Measurements from ENCODE around the gene USP3.

DNA sequence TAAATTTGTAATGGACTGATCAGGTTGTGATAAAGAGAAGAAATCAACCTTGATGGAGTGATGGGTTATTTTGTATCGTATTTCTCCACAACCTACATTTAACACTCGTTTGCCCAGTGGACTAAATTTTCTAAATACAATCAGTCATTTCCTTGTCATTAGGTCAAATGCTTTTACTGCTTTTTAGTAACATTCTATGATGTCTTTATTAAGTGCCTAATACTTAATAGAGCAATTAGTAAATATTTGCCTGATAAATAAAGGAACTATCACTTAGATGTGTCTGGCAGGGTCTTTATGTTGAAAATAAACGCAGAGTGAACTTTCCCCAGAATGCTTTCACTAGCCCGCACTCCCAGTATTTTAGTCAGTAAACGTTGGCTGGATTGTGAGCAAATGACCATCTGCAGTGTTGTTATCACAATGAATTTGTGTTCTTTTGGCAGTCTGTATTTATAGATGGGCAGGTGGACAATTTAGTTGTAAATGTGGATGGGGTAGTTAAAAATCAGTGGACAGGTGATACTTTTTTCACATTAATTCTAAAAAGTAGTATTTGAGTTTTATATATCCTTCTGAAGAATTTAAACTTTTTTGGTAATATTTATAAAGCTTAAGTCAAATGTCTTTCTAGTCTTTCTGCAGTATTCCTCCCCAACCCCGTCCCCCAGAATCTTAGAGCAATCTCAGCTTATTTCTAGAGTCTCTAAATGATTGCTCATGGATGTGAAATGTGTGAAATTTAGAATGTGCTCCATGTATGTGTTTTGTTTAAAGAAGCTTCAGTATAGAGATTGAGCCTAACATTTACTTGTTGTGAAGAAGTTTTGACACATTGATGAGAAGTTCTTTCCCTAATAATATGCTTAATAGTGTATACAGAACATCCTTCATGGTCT is 4.9 kb downstream of the USP3 start:
- TF ChIP-seq, protein P1, sequence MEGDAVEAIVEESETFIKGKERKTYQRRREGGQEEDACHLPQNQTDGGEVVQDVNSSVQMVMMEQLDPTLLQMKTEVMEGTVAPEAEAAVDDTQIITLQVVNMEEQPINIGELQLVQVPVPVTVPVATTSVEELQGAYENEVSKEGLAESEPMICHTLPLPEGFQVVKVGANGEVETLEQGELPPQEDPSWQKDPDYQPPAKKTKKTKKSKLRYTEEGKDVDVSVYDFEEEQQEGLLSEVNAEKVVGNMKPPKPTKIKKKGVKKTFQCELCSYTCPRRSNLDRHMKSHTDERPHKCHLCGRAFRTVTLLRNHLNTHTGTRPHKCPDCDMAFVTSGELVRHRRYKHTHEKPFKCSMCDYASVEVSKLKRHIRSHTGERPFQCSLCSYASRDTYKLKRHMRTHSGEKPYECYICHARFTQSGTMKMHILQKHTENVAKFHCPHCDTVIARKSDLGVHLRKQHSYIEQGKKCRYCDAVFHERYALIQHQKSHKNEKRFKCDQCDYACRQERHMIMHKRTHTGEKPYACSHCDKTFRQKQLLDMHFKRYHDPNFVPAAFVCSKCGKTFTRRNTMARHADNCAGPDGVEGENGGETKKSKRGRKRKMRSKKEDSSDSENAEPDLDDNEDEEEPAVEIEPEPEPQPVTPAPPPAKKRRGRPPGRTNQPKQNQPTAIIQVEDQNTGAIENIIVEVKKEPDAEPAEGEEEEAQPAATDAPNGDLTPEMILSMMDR (IDR thresholded peaks at IDR 0.05; ENCODE audit: low read length) = no peak
- TF ChIP-seq EZH2 (optimal IDR thresholded peaks at IDR 0.05; ENCODE audit: low read depth, low read length) = no peak

Data from MM.1S (cell line).